Astrocyte of the spinal cord (primary cell): ENCODE results near the gene PHLDB2.

Experiments
- DNase-seq: peaks from one replicate; pipeline ENCODE4 v3.0.0; 2011; ENCODE audit warnings: low read depth, low spot score
- H3K4me3 ChIP-seq: 2 replicates; pipeline ENCODE4 v1.5.1; 2011; ENCODE audit warnings: low read depth, mild to moderate bottlenecking, low read length, moderate library complexity
- in situ Hi-C: cut with HindIII; loops from 2 replicates; pipeline ENCODE4 v1.10.0; 2017; ENCODE audit warnings: low sequenced_read_pairs
- TF ChIP-seq, protein P1 (sequence below): IDR thresholded peaks from 2 replicates; pipeline ENCODE4 v1.5.1; 2012; ENCODE audit warnings: low read depth, mild to moderate bottlenecking, low read length, inconsistent platforms

PHLDB2 gene

DNA sequence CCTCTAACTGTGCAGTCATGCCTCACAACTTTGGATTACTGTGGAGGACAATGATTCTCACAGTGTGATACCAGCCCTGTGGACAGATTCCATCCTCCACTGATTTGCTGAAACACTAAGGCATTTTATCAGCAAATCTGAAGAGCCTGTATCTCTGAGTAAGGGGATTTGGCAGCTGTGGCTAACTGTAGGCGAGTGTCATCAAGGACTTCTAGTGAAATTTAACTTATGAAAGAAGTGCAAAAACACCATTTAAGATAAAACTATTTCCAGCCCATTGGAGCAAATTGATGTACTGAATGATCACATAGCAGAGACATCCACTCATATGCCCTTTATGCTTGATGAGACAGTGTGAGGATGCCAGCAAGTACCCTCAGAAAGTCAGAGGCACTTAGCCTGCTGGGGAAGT is 161.6 kb downstream of the PHLDB2 start:
- H3K4me3 ChIP-seq: no peak overlapping the region
- in situ Hi-C loops: no loop called here
- no peak for DNase-seq
- TF ChIP-seq, protein P1, sequence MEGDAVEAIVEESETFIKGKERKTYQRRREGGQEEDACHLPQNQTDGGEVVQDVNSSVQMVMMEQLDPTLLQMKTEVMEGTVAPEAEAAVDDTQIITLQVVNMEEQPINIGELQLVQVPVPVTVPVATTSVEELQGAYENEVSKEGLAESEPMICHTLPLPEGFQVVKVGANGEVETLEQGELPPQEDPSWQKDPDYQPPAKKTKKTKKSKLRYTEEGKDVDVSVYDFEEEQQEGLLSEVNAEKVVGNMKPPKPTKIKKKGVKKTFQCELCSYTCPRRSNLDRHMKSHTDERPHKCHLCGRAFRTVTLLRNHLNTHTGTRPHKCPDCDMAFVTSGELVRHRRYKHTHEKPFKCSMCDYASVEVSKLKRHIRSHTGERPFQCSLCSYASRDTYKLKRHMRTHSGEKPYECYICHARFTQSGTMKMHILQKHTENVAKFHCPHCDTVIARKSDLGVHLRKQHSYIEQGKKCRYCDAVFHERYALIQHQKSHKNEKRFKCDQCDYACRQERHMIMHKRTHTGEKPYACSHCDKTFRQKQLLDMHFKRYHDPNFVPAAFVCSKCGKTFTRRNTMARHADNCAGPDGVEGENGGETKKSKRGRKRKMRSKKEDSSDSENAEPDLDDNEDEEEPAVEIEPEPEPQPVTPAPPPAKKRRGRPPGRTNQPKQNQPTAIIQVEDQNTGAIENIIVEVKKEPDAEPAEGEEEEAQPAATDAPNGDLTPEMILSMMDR: no peak
